Measurements from ENCODE around the gene GPR84. TPM values are rescaled to one million over a fixed set of nuclear protein-coding genes. Genes with fewer than 3 reads are reported as not detected.

Gene GPR84
- under 0.01 TPM in 1 of 2 replicates, not detected in the other for total RNA-seq (2012; rRNA removed)

DNA sequence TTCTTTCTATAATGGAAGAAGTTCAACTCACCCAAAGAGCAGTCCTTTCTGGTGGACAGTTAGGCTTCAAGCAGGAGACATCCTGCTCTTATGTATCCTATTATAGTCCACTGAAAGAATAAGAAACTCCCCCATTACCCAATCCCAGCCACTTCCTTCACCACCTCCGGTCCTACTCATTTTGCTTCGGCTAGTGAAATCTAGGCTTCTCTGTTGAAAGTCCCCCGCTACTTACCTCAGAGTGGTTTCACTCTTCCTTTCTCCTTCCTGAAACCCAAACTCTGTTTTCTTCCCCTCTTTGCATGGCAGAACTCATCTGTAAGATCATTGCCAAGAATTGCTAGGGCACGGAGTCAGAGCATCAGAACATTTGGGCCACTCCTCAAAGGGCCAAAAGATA, at the start of gene GPR84:
Gene GPR84, minus strand, starts transcription at position 74 of the 400 bp plus-strand sequence. CDS start 635 bp downstream, outside the sequence.
- peaks cover 28% of the 10 kb centered on the region for H3K4me1 ChIP-seq (ENCODE audit: control insufficient read depth, insufficient read depth, low read length)
- H3K4me3 ChIP-seq (ENCODE audit: low read length): no peak within 1 kb of the TSS
- H3K27me3 ChIP-seq (ENCODE audit: control insufficient read depth, insufficient read depth, low read length): no peaks in the 10 kb centered on the region
- H3K36me3 ChIP-seq (ENCODE audit: insufficient read depth, low read length): no peaks in the 10 kb centered on the region
- H3K9me3 ChIP-seq (replicated peaks; ENCODE audit: low read length): no peaks in the 10 kb centered on the region
- H3K9ac ChIP-seq (ENCODE audit: low read depth, low read length): no peak within 1 kb of the TSS
- H3K4me2 ChIP-seq (ENCODE audit: low read length): no peak within 1 kb of the TSS

DNA sequence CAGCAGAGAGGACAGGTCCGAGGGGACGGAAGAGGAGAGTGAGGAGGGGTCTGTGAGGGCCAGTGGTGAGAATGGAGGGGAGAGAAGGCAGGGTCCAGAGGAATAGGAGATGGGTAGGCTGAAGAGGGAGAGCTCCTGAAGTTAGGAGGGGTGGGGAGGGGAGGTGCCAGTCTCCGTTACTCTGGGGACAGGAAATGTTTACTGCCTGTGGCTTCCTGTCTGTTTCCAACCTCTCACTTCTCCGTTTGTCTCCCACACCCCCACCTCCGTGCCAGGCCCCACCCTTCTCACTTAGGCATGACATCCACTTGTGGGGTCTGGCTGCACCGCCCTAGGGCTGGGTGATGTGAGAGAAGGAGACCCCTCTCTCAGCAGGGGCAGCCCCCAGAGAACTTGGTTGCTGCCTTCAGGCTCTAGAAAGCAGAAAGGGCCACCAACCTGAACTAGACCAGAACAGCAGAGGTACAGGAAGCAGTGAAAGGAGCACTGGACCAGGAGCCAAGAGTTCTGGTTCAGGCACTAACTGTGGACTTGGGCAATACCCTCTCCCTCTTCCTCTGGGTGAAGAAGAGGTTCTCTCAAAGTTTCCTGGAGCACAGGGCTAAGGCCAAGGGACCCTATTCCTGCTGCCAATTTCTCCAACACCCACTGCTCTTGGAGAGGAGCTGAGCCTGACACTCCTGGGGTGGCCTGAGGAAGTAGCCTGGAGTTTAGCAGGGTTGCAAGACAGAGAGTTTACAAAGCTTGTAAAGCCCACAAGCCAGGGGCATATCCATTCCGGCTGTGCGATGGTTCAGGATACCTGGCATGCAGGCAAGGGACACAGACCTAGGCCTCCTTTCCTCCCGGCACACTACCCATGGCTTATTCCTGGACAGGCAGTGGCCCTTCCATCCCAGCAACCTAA, 49.3 kb upstream of the GPR84 start:
- H3K9me3 ChIP-seq (replicated peaks; ENCODE audit: low read length): no peaks in the 10 kb centered on the region
- H3K4me3 ChIP-seq (ENCODE audit: low read length): peak overlapping the region; percentile 58
- no peaks in the 10 kb centered on the region for H3K27me3 ChIP-seq (ENCODE audit: control insufficient read depth, insufficient read depth, low read length)
- peak overlapping the region; percentile 98 for H3K4me2 ChIP-seq (ENCODE audit: low read length)
- H3K9ac ChIP-seq (ENCODE audit: low read depth, low read length): peak overlapping the region; percentile 70
- peaks cover 55% of the 10 kb centered on the region for H3K36me3 ChIP-seq (ENCODE audit: insufficient read depth, low read length)
- H3K4me1 ChIP-seq (ENCODE audit: control insufficient read depth, insufficient read depth, low read length): peaks cover 60% of the 10 kb centered on the region

DNA sequence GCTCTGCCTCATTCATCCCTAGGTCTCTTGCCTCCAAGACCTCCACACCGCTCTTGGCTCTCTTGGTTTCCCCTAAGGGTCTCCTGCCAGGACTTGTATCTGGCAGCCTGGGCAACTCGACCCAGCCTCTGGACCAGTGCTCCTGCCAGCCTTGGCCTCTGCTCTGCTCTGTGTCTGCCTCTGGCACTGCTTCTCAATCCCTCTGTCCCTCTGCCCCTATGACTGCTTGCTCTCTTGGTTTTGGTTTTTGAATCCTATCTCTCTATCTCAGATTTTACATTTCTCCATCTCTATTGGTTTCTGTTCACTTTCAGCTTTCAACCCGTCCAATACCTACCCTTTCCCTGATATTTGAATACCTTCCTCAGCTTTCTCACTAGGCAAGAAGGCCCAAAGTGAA, 48.5 kb upstream of the GPR84 start:
- no peaks in the 10 kb centered on the region for H3K27me3 ChIP-seq (ENCODE audit: control insufficient read depth, insufficient read depth, low read length)
- H3K4me1 ChIP-seq (ENCODE audit: control insufficient read depth, insufficient read depth, low read length): peaks cover 60% of the 10 kb centered on the region
- no peaks in the 10 kb centered on the region for H3K9me3 ChIP-seq (replicated peaks; ENCODE audit: low read length)
- peak overlapping the region; percentile 98 for H3K4me2 ChIP-seq (ENCODE audit: low read length)
- H3K36me3 ChIP-seq (ENCODE audit: insufficient read depth, low read length): peaks cover 61% of the 10 kb centered on the region
- peak overlapping the region; percentile 58 for H3K4me3 ChIP-seq (ENCODE audit: low read length)
- H3K9ac ChIP-seq (ENCODE audit: low read depth, low read length): peak overlapping the region; percentile 70

DNA sequence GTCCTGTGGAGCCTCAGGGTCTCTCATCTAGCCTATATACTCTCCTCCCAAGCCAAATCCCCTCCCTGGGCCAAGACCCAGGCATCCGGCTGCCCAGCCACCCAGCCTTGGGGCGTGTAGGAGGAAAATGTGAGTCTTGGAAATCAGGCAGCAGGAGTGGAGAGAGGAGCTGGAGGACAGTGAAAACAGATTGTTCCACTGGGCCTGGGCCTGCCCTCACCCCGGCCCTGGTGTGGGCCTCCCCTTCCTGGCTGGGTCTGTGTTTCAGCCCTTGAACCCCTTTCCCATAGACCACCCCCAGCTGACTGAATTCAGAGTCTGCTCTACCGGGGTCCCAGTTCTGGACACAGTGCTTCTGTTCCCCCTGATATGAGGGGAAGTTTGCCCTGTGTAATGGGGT, 48.1 kb upstream of the GPR84 start:
- Histone ChIP-seq H3K4me1 (ENCODE audit: control insufficient read depth, insufficient read depth, low read length) (peaks cover 60% of the 10 kb centered on the region), H3K36me3 (ENCODE audit: insufficient read depth, low read length) (peaks cover 65% of the 10 kb centered on the region), H3K9me3 (replicated peaks; ENCODE audit: low read length) (no peaks in the 10 kb centered on the region), H3K4me3 (ENCODE audit: low read length) (peak overlapping the region; percentile 58), H3K27me3 (ENCODE audit: control insufficient read depth, insufficient read depth, low read length) (no peaks in the 10 kb centered on the region), H3K4me2 (ENCODE audit: low read length) (peak overlapping the region; percentile 98), H3K9ac (ENCODE audit: low read depth, low read length) (peak overlapping the region; percentile 70)

DNA sequence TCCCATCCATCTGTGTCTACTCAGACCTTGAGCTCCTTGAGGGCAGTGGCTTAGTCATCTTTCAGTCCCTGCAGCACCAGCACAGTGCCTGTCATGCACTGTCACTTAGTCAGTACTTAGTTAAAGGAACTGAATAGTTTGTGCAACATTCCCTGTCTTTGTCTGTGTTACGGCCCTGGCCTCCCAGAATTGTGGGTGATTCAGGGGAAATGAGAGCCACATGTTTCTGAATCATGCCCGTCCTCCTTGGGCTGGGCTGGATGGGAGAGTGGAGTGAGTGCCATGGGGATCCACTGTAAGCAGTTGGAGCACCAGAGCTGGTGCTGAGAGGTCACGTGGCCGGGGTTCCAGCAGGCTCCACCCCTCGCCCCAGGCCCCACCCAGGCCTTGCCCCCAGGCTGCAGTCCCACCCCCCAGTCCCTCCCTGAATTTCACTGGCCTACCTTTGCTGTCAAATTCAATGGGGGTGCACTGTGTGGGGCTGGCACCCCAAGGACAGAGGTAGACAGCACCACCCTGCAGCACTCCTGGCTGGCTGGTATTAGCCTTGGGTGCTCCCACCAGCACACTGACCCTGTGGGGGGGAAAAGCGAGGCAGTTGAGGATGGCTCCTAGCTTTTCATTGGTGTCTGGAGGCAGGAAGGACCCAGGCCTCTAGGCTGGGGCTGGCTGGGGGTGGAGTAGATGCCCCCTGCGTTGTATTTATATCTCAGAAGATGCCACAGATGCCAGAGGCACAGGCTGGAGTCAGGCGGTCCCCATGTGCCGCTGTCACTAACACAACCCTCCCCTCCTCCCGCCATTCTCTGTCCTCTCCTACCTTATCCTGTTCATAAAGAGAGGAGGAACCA, 47.3 kb upstream of the GPR84 start:
- H3K9me3 ChIP-seq (replicated peaks; ENCODE audit: low read length): no peaks in the 10 kb centered on the region
- H3K4me2 ChIP-seq (ENCODE audit: low read length): peak overlapping the region; percentile 98
- peak overlapping the region; percentile 27 for H3K4me3 ChIP-seq (ENCODE audit: low read length)
- H3K9ac ChIP-seq (ENCODE audit: low read depth, low read length): peak overlapping the region; percentile 70
- peaks cover 68% of the 10 kb centered on the region for H3K36me3 ChIP-seq (ENCODE audit: insufficient read depth, low read length)
- peaks cover 56% of the 10 kb centered on the region for H3K4me1 ChIP-seq (ENCODE audit: control insufficient read depth, insufficient read depth, low read length)
- H3K27me3 ChIP-seq (ENCODE audit: control insufficient read depth, insufficient read depth, low read length): no peaks in the 10 kb centered on the region

DNA sequence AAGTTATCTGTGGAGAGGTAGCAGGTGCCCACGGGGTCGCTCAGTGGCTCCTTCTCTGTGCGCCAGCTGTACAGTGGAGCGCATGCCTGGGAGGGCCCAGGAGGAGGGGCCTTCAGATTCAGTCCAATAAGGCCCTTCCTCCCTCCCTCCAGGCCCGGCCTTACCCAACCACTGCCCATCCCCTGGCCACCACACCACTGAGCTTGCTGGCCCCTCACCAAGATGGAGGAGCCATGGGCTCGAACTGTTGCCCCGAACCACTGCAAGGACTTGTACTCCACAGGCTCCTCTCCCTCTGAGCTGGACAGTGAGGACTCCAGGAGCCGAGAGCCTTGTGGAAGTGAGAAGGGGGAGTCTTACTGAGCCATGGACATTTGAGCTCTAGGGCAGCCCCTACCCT, 45.0 kb upstream of the GPR84 start:
- Histone ChIP-seq H3K4me1 (ENCODE audit: control insufficient read depth, insufficient read depth, low read length) (peaks cover 37% of the 10 kb centered on the region), H3K9ac (ENCODE audit: low read depth, low read length) (no peak overlapping the region), H3K36me3 (ENCODE audit: insufficient read depth, low read length) (peaks cover 76% of the 10 kb centered on the region), H3K4me3 (ENCODE audit: low read length) (no peak overlapping the region), H3K27me3 (ENCODE audit: control insufficient read depth, insufficient read depth, low read length) (no peaks in the 10 kb centered on the region), H3K4me2 (ENCODE audit: low read length) (no peak overlapping the region), H3K9me3 (replicated peaks; ENCODE audit: low read length) (no peaks in the 10 kb centered on the region)

DNA sequence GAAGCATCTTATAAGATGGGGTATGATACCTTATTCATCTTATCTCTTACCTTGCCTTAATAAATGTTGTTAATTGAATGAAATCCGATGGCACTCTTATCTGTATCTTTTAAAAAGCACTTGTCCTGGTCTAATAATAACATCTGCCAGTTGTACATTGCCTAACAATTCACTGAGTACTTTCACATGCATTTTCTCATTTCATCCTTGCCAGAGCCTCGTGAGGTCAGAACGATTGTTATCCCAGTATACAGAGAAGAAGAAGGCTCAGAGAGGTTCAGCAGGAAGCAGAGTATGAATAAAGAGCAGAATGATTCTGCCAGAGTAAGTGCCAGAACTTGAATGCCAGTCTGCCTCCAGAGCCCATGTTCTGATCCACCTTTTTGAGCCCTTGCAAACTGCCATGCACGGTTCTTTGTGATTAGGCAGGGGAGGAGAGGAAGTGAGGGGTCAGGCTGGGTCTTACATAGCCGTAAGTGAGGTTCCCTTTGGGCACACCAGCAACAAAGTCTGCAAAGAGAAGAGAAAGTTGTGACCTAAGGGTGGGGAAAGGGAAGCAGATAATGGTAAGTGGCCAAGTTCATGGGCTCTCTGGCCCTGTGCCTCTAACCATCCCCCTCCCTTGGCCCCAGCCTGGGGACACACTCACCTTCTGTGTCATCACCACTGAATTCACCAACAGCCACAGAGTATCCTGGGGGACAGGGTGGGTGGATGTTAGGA, 43.1 kb upstream of the GPR84 start:
- H3K9me3 ChIP-seq (replicated peaks; ENCODE audit: low read length): no peaks in the 10 kb centered on the region
- no peak overlapping the region for H3K4me3 ChIP-seq (ENCODE audit: low read length)
- H3K4me2 ChIP-seq (ENCODE audit: low read length): no peak overlapping the region
- H3K27me3 ChIP-seq (ENCODE audit: control insufficient read depth, insufficient read depth, low read length): no peaks in the 10 kb centered on the region
- H3K4me1 ChIP-seq (ENCODE audit: control insufficient read depth, insufficient read depth, low read length): peaks cover 18% of the 10 kb centered on the region
- peaks cover 86% of the 10 kb centered on the region for H3K36me3 ChIP-seq (ENCODE audit: insufficient read depth, low read length)
- no peak overlapping the region for H3K9ac ChIP-seq (ENCODE audit: low read depth, low read length)

DNA sequence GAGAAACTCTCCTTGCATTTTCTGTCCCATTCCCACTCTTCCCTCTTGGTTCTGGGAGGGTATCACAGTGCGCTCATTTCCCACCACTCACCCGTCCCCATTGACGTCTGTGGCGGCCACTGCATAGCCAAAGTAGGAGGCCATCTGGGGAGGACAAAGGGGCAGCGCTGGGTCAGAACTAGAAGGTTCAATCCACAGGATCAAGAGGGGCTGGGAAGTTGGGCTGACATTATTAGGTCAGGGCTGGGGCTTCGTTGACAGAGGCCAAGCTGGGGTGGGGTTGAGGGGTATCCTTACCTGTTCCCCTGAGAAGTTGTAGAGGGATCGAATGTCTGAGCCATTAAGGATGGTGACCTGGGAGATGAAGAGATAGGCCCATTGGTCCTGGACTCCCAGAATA, 41.3 kb upstream of the GPR84 start:
- no peaks in the 10 kb centered on the region for H3K27me3 ChIP-seq (ENCODE audit: control insufficient read depth, insufficient read depth, low read length)
- H3K9me3 ChIP-seq (replicated peaks; ENCODE audit: low read length): no peaks in the 10 kb centered on the region
- peaks cover 2% of the 10 kb centered on the region for H3K4me1 ChIP-seq (ENCODE audit: control insufficient read depth, insufficient read depth, low read length)
- no peak overlapping the region for H3K9ac ChIP-seq (ENCODE audit: low read depth, low read length)
- H3K4me2 ChIP-seq (ENCODE audit: low read length): no peak overlapping the region
- peaks cover 98% of the 10 kb centered on the region for H3K36me3 ChIP-seq (ENCODE audit: insufficient read depth, low read length)
- H3K4me3 ChIP-seq (ENCODE audit: low read length): no peak overlapping the region

DNA sequence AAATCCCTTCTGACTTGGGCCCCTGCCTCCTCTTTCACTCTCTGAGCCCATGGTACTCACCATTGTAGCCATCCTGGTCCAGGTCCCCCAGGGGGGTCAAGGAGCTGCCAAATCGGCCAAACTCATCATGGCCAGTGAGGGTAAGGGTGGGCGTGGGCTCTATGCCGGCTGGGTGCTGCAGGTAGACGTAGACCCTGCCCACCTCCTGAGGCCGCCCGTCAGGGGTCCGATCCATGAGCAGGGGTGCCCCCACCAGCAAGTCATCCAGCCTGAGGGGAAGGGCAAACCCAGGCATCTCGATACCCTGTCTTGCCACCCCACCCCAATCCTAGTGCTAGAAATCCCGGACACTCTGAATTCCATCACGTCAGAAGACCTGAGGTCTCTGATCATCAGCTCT, 40.8 kb upstream of the GPR84 start:
- Histone ChIP-seq H3K27me3 (ENCODE audit: control insufficient read depth, insufficient read depth, low read length) (no peaks in the 10 kb centered on the region), H3K4me3 (ENCODE audit: low read length) (no peak overlapping the region), H3K9me3 (replicated peaks; ENCODE audit: low read length) (no peaks in the 10 kb centered on the region), H3K36me3 (ENCODE audit: insufficient read depth, low read length) (peaks cover 98% of the 10 kb centered on the region), H3K9ac (ENCODE audit: low read depth, low read length) (no peak overlapping the region), H3K4me1 (ENCODE audit: control insufficient read depth, insufficient read depth, low read length) (no peaks in the 10 kb centered on the region), H3K4me2 (ENCODE audit: low read length) (no peak overlapping the region)

DNA sequence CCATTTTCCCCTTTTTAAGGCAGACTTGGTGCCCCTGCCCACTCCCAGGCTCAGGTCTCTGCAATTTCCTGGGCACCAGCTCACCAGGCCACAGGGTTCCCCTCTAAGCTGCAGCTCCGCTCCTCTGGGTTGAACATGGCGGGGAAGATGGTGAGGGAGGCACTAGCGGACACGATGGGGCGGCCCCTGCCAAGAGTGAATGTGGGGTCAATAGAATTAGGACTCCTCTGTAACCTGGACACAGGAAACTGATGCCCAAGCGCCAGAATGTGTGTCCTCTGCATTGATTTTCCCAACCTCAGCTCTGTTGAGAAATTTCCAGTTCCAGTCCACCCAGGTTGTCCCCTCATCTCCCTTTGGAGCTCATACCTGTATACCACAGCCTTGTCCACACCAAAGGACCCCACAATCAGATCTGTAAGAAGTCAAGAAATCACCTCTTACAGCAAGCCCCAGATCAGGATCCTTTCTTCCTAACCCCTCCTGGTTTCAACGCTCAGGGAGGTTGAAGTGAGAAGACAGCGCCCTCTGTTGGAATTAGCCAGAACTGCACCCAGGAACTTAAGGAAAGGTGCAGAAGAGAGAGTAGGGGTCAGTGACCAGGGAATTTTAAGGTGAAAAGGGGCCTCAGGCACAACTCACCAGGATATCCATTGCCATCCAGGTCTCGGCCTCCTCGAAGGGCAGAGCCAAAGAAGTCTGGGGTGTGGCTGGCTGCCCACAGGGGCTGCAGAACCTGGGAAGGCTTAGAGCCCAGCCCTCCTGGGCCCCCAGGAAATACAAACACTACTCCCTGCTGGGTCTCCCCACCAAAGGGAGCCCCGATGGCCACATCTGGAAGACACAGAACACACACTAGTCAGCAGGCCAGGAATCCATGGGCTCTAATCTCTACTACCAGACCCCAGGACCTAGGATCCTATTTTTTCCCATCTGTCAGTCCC, 40.0 kb upstream of the GPR84 start:
- Histone ChIP-seq H3K9me3 (replicated peaks; ENCODE audit: low read length) (no peaks in the 10 kb centered on the region), H3K4me2 (ENCODE audit: low read length) (no peak overlapping the region), H3K4me1 (ENCODE audit: control insufficient read depth, insufficient read depth, low read length) (no peaks in the 10 kb centered on the region), H3K27me3 (ENCODE audit: control insufficient read depth, insufficient read depth, low read length) (no peaks in the 10 kb centered on the region), H3K9ac (ENCODE audit: low read depth, low read length) (no peak overlapping the region), H3K36me3 (ENCODE audit: insufficient read depth, low read length) (peaks cover 98% of the 10 kb centered on the region), H3K4me3 (ENCODE audit: low read length) (no peak overlapping the region)

Data from skeletal muscle satellite cell (primary cell).